GM12878 (cell line): ENCODE results near the gene CTDNEP1. TPM values are rescaled to one million over a fixed set of nuclear protein-coding genes. Genes with fewer than 3 reads are reported as not detected.

Experiments used
- ATAC-seq: fragments of 200-7000 bp; cut with Tn5 transposase; 3 replicates; pipeline ENCODE4 v1.9.1; 2020; ENCODE audit warnings: mild to moderate bottlenecking, moderate library complexity
- BruUV-seq: library from RNA; stranded (reverse); fragments of 400-500 nt; replicated peaks from 2 replicates; lab custom pipeline; 2021; lab: Mats Ljungman, UMichigan
- CTCF ChIA-PET: fragments of 300-600 bp; sonication (Branson Sonifier 250); formaldehyde crosslinking; extraction: SDS; loops from one replicate; lab custom pipeline; 2021; ENCODE audit warnings: inconsistent platforms; lab: Yijun Ruan, JAX
- POLR2A ChIA-PET: fragments of 350-600 bp; formaldehyde crosslinking; extraction: SDS; loops from one replicate; lab custom pipeline; 2021; ENCODE audit warnings: inconsistent platforms; lab: Charles Lee
- RAD21 ChIA-PET: fragments of 300-600 bp; sonication (Branson Sonifier 250); formaldehyde crosslinking; loops from one replicate; lab custom pipeline; 2023; ENCODE audit warnings: antibody characterized with exemption; ENCODE audit not compliant: unreplicated experiment; lab: Charles Lee
- SMC1A ChIA-PET: fragments of 300-600 bp; sonication (Branson Sonifier 250); formaldehyde crosslinking; loops from one replicate; lab custom pipeline; 2023; ENCODE audit not compliant: unreplicated experiment, uncharacterized antibody; lab: Charles Lee
- DNase-seq: peaks from one replicate; pipeline ENCODE4 v3.0.0-alpha.2; 2011; ENCODE audit warnings: low read depth, low spot score
- FAIRE-seq: peaks from 3 replicates; lab custom pipeline; 2011; peaks lifted over from hg19 to GRCh38; lab: Jason Lieb, UNC
- H2AFZ ChIP-seq: 2 replicates; pipeline ENCODE4 v1.6.0; 2011; ENCODE audit warnings: low read depth, low read length, control low read depth; ENCODE audit not compliant: control insufficient read depth
- H3K27ac ChIP-seq: 2 replicates; pipeline ENCODE4 v1.5.1; 2011; ENCODE audit warnings: control low read depth; ENCODE audit not compliant: control insufficient read depth, insufficient read depth
- H3K27me3 ChIP-seq, 2 experiments: replicated peaks in 1 of 2; 2 replicates each; pipeline versions ENCODE4 v1.6.0 to v1.6.1; 2011; ENCODE audit warnings: low read length in 1 of 2; ENCODE audit not compliant: control insufficient read depth in 2 of 2, insufficient read depth in 2 of 2
- H3K36me3 ChIP-seq, 2 experiments: 2 replicates each; pipeline ENCODE4 v1.5.1; 2011; ENCODE audit warnings: low read length in 1 of 2; ENCODE audit not compliant: control insufficient read depth in 2 of 2, insufficient read depth in 2 of 2
- H3K4me1 ChIP-seq: 2 replicates; pipeline ENCODE4 v1.6.1; 2011; ENCODE audit warnings: mild to moderate bottlenecking, low read length, moderate library complexity, mixed read lengths; ENCODE audit not compliant: control insufficient read depth, insufficient read depth
- H3K4me2 ChIP-seq: 2 replicates; pipeline ENCODE4 v1.6.0; 2011; ENCODE audit warnings: control low read depth; ENCODE audit not compliant: control insufficient read depth, insufficient read depth
- H3K4me3 ChIP-seq: fragments of 200-600 bp; sonication (generic); 2 replicates; pipeline ENCODE4 v1.5.1; 2016
- H3K79me2 ChIP-seq: 2 replicates; pipeline ENCODE4 v1.6.0; 2011; ENCODE audit warnings: low read length; ENCODE audit not compliant: control insufficient read depth, insufficient read depth
- H3K9ac ChIP-seq: 2 replicates; pipeline ENCODE4 v1.8.0; 2011; ENCODE audit warnings: low read length, control low read depth, mixed read lengths; ENCODE audit not compliant: control insufficient read depth, insufficient read depth
- H3K9me3 ChIP-seq: replicated peaks from 3 replicates; pipeline ENCODE4 v1.5.1; 2011; ENCODE audit warnings: mild to moderate bottlenecking, low read length; ENCODE audit not compliant: control insufficient read depth, insufficient read depth
- H4K20me1 ChIP-seq: 2 replicates; pipeline ENCODE4 v1.6.0; 2011; ENCODE audit not compliant: control insufficient read depth, insufficient read depth
- ASH2L ChIP-seq: fragments of 300-600, 200-600 bp; sonication (generic); IDR thresholded peaks from 2 replicates; pipeline ENCODE4 v1.6.1; 2017; ENCODE audit warnings: low read depth, mild to moderate bottlenecking, borderline replicate concordance
- BRCA1 ChIP-seq: IDR thresholded peaks from 2 replicates; pipeline ENCODE4 v1.6.1; 2011; ENCODE audit warnings: low read depth, low read length, improper control_type of control experiment
- MEF2B ChIP-seq: fragments of 450-650 bp; IDR thresholded peaks from 2 replicates; pipeline ENCODE4 v1.6.1; 2018; ENCODE audit warnings: mild to moderate bottlenecking, moderate library complexity; ENCODE audit not compliant: partially characterized antibody, poor library complexity, severe bottlenecking
- NBN ChIP-seq: fragments of 450-650 bp; IDR thresholded peaks from 2 replicates; pipeline ENCODE4 v1.6.1; 2016
- NFXL1 ChIP-seq: fragments of 450-650 bp; IDR thresholded peaks from 2 replicates; pipeline ENCODE4 v1.6.1; 2017; ENCODE audit warnings: antibody characterized with exemption, mild to moderate bottlenecking, borderline replicate concordance
- NR2F1 ChIP-seq: fragments of 450-650 bp; conservative IDR thresholded peaks from 2 replicates; pipeline ENCODE4 v1.6.1; 2017; ENCODE audit warnings: mild to moderate bottlenecking
- PBX3 ChIP-seq: IDR thresholded peaks from 2 replicates; pipeline ENCODE4 v1.6.1; 2011; ENCODE audit warnings: mild to moderate bottlenecking, low read depth, low read length, moderate library complexity; ENCODE audit not compliant: insufficient replicate concordance
- RAD21 ChIP-seq: IDR thresholded peaks from 2 replicates; pipeline ENCODE4 v1.6.1; 2011; ENCODE audit warnings: mild to moderate bottlenecking, low read depth, low read length, moderate library complexity; ENCODE audit not compliant: insufficient read depth
- RCOR1 ChIP-seq: conservative IDR thresholded peaks from 2 replicates; pipeline ENCODE4 v1.6.1; 2012; ENCODE audit warnings: low read depth, low read length, improper control_type of control experiment
- SMAD1 ChIP-seq: fragments of 450-650 bp; IDR thresholded peaks from 2 replicates; pipeline ENCODE4 v1.6.1; 2018; ENCODE audit warnings: mild to moderate bottlenecking, low read depth; ENCODE audit not compliant: partially characterized antibody
- SP1 ChIP-seq: IDR thresholded peaks from one replicate; pipeline ENCODE4 v1.6.1; 2011; ENCODE audit warnings: low read depth, low read length
- SREBF1 ChIP-seq: IDR thresholded peaks from 2 replicates; pipeline ENCODE4 v1.6.1; 2012; ENCODE audit warnings: mild to moderate bottlenecking, low read length
- SUZ12 ChIP-seq: fragments of 200-600 bp; sonication (generic); IDR thresholded peaks from one replicate; pipeline ENCODE4 v1.6.1; 2018; ENCODE audit warnings: antibody characterized with exemption, mild to moderate bottlenecking; ENCODE audit not compliant: unreplicated experiment
- ZNF207 ChIP-seq: fragments of 450-650 bp; IDR thresholded peaks from 2 replicates; pipeline ENCODE4 v1.6.1; 2014; ENCODE audit warnings: antibody characterized with exemption, mild to moderate bottlenecking, borderline replicate concordance
- WGBS: methylation state at CpG from one replicate; pipeline ENCODE4 v1.1.6; 2016; ENCODE audit warnings: low lambda C conversion rate; ENCODE audit not compliant: insufficient replicate concordance, insufficient coverage; ENCODE audit errors: missing lambda C conversion rate; 5-methylcytosine and 5-hydroxymethylcytosine counted together
- in situ Hi-C: fragments of 300-500 bp; cut with MboI; formaldehyde crosslinking; loops from 9 replicates; pipeline ENCODE4 v1.14.3; 2018; ENCODE audit warnings: mixed read lengths
- intact Hi-C: fragments of 100-400 bp; cut with micrococcal nuclease; formaldehyde crosslinking; loops from one replicate; pipeline ENCODE4 v1.14.2; 2022; ENCODE audit not compliant: unreplicated experiment
- polyA plus RNA-seq, 11 experiments: library from polyadenylated mRNA; depleted of rRNA in 4 of 11; unstranded in 6 of 11; stranded (reverse) in 5 of 11; fragments of >200 nt; fragmentation: Nextera tagmentation in 4 of 11; fragmentation: Illumina TruSeq in 1 of 11; extraction: Ambion mirVana in 4 of 11; extraction: Trizol in 1 of 11; gene quantifications; 1 replicate in 1 of 11; 2 replicates in 10 of 11; pipeline versions ENCODE4 v1.2.1 to v1.2.3, GENCODE V29; 2011 to 2016; ENCODE audit warnings: inconsistent platforms in 2 of 11, missing spikeins in 2 of 11, low read depth in 1 of 11
- total RNA-seq, 4 experiments: library from RNA; depleted of rRNA in 3 of 4; stranded (reverse); fragments of >200 nt in 3 of 4; fragmentation: Illumina TruSeq in 1 of 4; extraction: Trizol in 1 of 4; gene quantifications; 2 replicates each; pipeline versions ENCODE4 v1.2.1 to v1.2.3, GENCODE V29; 2013 to 2021
- TF ChIP-seq, protein P1 (sequence below): fragments of 450-650 bp; IDR thresholded peaks from 2 replicates; pipeline ENCODE4 v1.6.1; 2017; ENCODE audit warnings: mild to moderate bottlenecking
- TF ChIP-seq, protein P2 (sequence below): fragments of 450-650 bp; IDR thresholded peaks from 2 replicates; pipeline ENCODE4 v1.6.1; 2016; ENCODE audit warnings: mild to moderate bottlenecking
- TF ChIP-seq, protein P3 (sequence below): IDR thresholded peaks from 2 replicates; pipeline ENCODE4 v1.6.1; 2012; ENCODE audit warnings: mild to moderate bottlenecking, low read depth, low read length

Gene CTDNEP1
- total and polyA plus RNA-seq, 10 of the 15 experiments (the other 5 are each of a cell fraction or from before 2014, with no cell fraction given) = 23.7 to 176 (median 30.3) TPM

GRCh38 chr17:7263801-7264078 is 12.2 kb upstream of the CTDNEP1 start:
- Histone ChIP-seq H3K4me3 (no peak overlapping the region), H3K9ac (no peak overlapping the region), H3K27me3 (peaks cover 3 to 5% of the 10 kb centered on the region in 2 experiments; a peak in 2 of 4 replicates), H3K4me1 (peaks cover 17% of the 10 kb centered on the region), H3K9me3 (no peaks in the 10 kb centered on the region), H3K27ac (no peak overlapping the region), H3K36me3 (no peaks in the 10 kb centered on the region; a peak in 1 of 4 replicates), H2AFZ (no peak overlapping the region), H3K79me2 (no peaks in the 10 kb centered on the region), H3K4me2 (no peak overlapping the region), H4K20me1 (no peaks in the 10 kb centered on the region)
- no TSS peak for BruUV-seq
- ChIA-PET RAD21 (no interaction called here), POLR2A (interaction anchor here (0.6 to 0.7 kb wide), 2 partner anchors 66 to 99 kb away, joined by 3 to 6 read pairs; no protein-coding TSS in a partner anchor), CTCF (interaction anchor here (1.1 kb wide), 1 partner anchor 43 kb away, joined by 4 read pairs; no protein-coding TSS in a partner anchor), SMC1A (interaction anchor here (0.8 kb wide), 1 partner anchor 9 kb away, joined by 6 read pairs; no protein-coding TSS in a partner anchor)
- WGBS = 55% methylated on average over 4 of the region's 4 CpGs
- in situ Hi-C loops = no loop called here
- intact Hi-C loops = no loop called here
- DNase-seq (no peak), ATAC-seq (no peak), FAIRE-seq (no peak)
- TF ChIP-seq, protein P1, sequence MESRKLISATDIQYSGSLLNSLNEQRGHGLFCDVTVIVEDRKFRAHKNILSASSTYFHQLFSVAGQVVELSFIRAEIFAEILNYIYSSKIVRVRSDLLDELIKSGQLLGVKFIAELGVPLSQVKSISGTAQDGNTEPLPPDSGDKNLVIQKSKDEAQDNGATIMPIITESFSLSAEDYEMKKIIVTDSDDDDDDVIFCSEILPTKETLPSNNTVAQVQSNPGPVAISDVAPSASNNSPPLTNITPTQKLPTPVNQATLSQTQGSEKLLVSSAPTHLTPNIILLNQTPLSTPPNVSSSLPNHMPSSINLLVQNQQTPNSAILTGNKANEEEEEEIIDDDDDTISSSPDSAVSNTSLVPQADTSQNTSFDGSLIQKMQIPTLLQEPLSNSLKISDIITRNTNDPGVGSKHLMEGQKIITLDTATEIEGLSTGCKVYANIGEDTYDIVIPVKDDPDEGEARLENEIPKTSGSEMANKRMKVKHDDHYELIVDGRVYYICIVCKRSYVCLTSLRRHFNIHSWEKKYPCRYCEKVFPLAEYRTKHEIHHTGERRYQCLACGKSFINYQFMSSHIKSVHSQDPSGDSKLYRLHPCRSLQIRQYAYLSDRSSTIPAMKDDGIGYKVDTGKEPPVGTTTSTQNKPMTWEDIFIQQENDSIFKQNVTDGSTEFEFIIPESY = no peak
- TF ChIP-seq RAD21 = no peak
- no peak for TF ChIP-seq PBX3
- no peak for TF ChIP-seq NBN
- TF ChIP-seq RCOR1 = no peak
- no peak for TF ChIP-seq ZNF207
- no peak for TF ChIP-seq SP1
- TF ChIP-seq ASH2L = no peak
- TF ChIP-seq SREBF1 = no peak
- no peak for TF ChIP-seq NR2F1
- TF ChIP-seq, protein P2, sequence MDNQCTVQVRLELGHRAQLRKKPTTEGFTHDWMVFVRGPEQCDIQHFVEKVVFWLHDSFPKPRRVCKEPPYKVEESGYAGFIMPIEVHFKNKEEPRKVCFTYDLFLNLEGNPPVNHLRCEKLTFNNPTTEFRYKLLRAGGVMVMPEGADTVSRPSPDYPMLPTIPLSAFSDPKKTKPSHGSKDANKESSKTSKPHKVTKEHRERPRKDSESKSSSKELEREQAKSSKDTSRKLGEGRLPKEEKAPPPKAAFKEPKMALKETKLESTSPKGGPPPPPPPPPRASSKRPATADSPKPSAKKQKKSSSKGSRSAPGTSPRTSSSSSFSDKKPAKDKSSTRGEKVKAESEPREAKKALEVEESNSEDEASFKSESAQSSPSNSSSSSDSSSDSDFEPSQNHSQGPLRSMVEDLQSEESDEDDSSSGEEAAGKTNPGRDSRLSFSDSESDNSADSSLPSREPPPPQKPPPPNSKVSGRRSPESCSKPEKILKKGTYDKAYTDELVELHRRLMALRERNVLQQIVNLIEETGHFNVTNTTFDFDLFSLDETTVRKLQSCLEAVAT = no peak
- no peak for TF ChIP-seq SUZ12
- no peak for TF ChIP-seq NFXL1
- TF ChIP-seq MEF2B = no peak
- TF ChIP-seq SMAD1 = no peak
- TF ChIP-seq, protein P3, sequence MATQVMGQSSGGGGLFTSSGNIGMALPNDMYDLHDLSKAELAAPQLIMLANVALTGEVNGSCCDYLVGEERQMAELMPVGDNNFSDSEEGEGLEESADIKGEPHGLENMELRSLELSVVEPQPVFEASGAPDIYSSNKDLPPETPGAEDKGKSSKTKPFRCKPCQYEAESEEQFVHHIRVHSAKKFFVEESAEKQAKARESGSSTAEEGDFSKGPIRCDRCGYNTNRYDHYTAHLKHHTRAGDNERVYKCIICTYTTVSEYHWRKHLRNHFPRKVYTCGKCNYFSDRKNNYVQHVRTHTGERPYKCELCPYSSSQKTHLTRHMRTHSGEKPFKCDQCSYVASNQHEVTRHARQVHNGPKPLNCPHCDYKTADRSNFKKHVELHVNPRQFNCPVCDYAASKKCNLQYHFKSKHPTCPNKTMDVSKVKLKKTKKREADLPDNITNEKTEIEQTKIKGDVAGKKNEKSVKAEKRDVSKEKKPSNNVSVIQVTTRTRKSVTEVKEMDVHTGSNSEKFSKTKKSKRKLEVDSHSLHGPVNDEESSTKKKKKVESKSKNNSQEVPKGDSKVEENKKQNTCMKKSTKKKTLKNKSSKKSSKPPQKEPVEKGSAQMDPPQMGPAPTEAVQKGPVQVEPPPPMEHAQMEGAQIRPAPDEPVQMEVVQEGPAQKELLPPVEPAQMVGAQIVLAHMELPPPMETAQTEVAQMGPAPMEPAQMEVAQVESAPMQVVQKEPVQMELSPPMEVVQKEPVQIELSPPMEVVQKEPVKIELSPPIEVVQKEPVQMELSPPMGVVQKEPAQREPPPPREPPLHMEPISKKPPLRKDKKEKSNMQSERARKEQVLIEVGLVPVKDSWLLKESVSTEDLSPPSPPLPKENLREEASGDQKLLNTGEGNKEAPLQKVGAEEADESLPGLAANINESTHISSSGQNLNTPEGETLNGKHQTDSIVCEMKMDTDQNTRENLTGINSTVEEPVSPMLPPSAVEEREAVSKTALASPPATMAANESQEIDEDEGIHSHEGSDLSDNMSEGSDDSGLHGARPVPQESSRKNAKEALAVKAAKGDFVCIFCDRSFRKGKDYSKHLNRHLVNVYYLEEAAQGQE = no peak
- no peak for TF ChIP-seq BRCA1
